SK-N-SH (cell line): Measurements from ENCODE around the gene ZMYM2. TPM values are rescaled to one million over a fixed set of nuclear protein-coding genes. Genes with fewer than 3 reads are reported as not detected.
A peak's percentile ranks its signal among the peaks of the same experiment; 100 is the strongest.

ENCODE experiments used
- EP300 ChIP-seq, 2 experiments: IDR thresholded peaks; 2 replicates each; pipeline versions ENCODE4 v1.4.0 to v1.6.1; 2012; ENCODE audit warnings: borderline replicate concordance in 1 of 2, low read depth in 1 of 2, low read length in 1 of 2
- EZH2phosphoT487 ChIP-seq: fragments of 200-600 bp; sonication (generic); IDR thresholded peaks from 2 replicates; pipeline ENCODE4 v1.6.1; 2017; ENCODE audit warnings: low read depth, mixed run types, mild to moderate bottlenecking, antibody characterized with exemption, moderate library complexity, borderline replicate concordance
- FOSL2 ChIP-seq: IDR thresholded peaks from 2 replicates; pipeline ENCODE4 v1.4.0; 2012; ENCODE audit warnings: low read depth, mild to moderate bottlenecking, moderate library complexity, borderline replicate concordance
- FOXJ3 ChIP-seq: sonication (generic); formaldehyde crosslinking; IDR thresholded peaks from 2 replicates; pipeline ENCODE4 v1.5.1; 2020; ENCODE audit warnings: mild to moderate bottlenecking, missing genetic modification reagents
- GATA2 ChIP-seq: sonication (generic); formaldehyde crosslinking; IDR thresholded peaks from 2 replicates; pipeline ENCODE4 v1.5.0; 2020; ENCODE audit warnings: mild to moderate bottlenecking, missing genetic modification reagents
- JUND ChIP-seq: IDR thresholded peaks from 2 replicates; pipeline ENCODE4 v1.4.0; 2012
- MXI1 ChIP-seq: IDR thresholded peaks from 2 replicates; pipeline ENCODE4 v1.6.1; 2012; ENCODE audit warnings: mild to moderate bottlenecking, low read depth, low read length, improper control_type of control experiment
- NFIC ChIP-seq: IDR thresholded peaks from 2 replicates; pipeline ENCODE4 v1.4.0; 2012; ENCODE audit warnings: borderline replicate concordance
- NRF1 ChIP-seq: IDR thresholded peaks from 2 replicates; pipeline ENCODE4 v1.6.1; 2012; ENCODE audit warnings: low read depth, mild to moderate bottlenecking, low read length
- POLR2AphosphoS5 ChIP-seq: IDR thresholded peaks from 2 replicates; pipeline ENCODE4 v1.6.1; 2012; ENCODE audit warnings: low read depth, low read length
- RAD21 ChIP-seq: IDR thresholded peaks from 2 replicates; pipeline ENCODE4 v1.6.1; 2012; ENCODE audit warnings: mild to moderate bottlenecking, low read length
- RFX5 ChIP-seq: IDR thresholded peaks from 2 replicates; pipeline ENCODE4 v1.6.1; 2012; ENCODE audit warnings: mild to moderate bottlenecking, improper control_type of control experiment, low read length
- SIN3A ChIP-seq: IDR thresholded peaks from 2 replicates; pipeline ENCODE4 v1.6.1; 2012; ENCODE audit warnings: low read depth, mild to moderate bottlenecking, low read length, moderate library complexity, borderline replicate concordance
- TAF1 ChIP-seq: IDR thresholded peaks from 2 replicates; pipeline ENCODE4 v1.6.1; 2012; ENCODE audit warnings: low read depth, mild to moderate bottlenecking, low read length, moderate library complexity, borderline replicate concordance
- polyA plus RNA-seq, 3 experiments: library from polyadenylated mRNA; depleted of rRNA; stranded (reverse); fragments of >200 nt; gene quantifications; 2 replicates each; pipeline ENCODE4 v1.2.3, GENCODE V29; 2012
- TF ChIP-seq, protein P1 (sequence below): fragments of 150-350 bp; IDR thresholded peaks from 2 replicates; pipeline ENCODE4 v1.6.1; 2017; ENCODE audit warnings: antibody characterized with exemption, low read length, low read depth, borderline replicate concordance
- TF ChIP-seq, protein P2 (sequence below): IDR thresholded peaks from 2 replicates; pipeline ENCODE4 v1.4.0; 2012; ENCODE audit warnings: low read depth
- TF ChIP-seq, protein P3 (sequence below): fragments of 150-350 bp; IDR thresholded peaks from 2 replicates; pipeline ENCODE4 v1.6.1; 2016; ENCODE audit warnings: mild to moderate bottlenecking, low read depth, low read length
- TF ChIP-seq, protein P4 (sequence below): IDR thresholded peaks from 2 replicates; pipeline ENCODE4 v1.4.0; 2012; ENCODE audit warnings: low read depth, borderline replicate concordance
- TF ChIP-seq, protein P5 (sequence below): IDR thresholded peaks from 2 replicates; pipeline ENCODE4; 2012

Gene ZMYM2
- polyA plus RNA-seq, 1 of the 3 experiments (the other 2 are of a cell fraction), result 11.5 TPM

DNA sequence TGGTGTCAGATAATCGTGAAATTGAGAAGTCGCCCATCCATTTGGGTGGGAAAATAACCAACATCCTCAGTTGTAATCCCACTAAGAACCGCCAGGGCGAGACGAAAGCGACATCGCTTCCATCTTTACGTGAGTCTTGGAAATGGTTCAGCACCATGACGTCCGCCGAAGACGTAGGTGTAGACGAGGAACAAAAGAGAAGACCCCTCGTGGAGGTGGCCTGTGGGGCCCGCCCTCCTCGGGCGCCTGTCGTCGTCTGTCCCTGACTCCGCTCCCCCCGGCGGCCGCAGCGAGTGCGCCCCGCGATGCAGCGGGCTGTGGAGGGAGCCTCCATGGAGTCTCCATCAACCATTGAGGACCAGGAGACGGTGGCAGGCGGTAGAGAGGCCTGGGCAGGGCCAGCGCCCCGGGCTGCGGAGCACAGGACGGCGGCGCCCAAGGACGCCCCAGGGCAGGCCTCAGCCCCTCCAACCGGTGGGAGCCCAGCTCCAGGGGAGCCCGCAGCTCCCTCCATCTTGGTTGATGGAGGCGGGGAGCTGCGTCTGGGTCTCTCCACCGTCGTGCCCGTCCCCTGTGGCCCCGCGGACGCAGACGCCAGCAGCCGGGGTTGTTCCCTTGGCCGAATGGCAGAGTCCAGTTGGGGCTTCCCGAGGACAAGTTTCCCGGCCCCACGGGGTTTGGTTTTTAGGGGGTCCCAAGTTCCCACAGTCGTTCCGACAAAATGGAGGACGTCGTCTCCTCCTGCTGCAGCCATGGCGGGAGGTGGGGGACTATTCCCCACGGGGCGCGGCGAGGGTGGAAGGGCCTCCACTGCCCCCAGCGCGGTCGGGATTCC is 990 bp upstream of the ZMYM2 start (continued):
- TF ChIP-seq, protein P1, sequence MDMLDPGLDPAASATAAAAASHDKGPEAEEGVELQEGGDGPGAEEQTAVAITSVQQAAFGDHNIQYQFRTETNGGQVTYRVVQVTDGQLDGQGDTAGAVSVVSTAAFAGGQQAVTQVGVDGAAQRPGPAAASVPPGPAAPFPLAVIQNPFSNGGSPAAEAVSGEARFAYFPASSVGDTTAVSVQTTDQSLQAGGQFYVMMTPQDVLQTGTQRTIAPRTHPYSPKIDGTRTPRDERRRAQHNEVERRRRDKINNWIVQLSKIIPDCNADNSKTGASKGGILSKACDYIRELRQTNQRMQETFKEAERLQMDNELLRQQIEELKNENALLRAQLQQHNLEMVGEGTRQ, result no peak
- TF ChIP-seq NFIC (no peak), TAF1 (0 out of 2 replicates have a peak, but pooled peaks have one; percentile 11), EZH2phosphoT487 (no peak), FOSL2 (no peak), FOXJ3 (CRISPR knock-in tag) (no peak), SIN3A (no peak), NRF1 (no peak), RFX5 (no peak), POLR2AphosphoS5 (peak; percentile 53), MXI1 (0 out of 2 replicates have a peak, but pooled peaks have one; percentile 30), RAD21 (0 out of 2 replicates have a peak, but pooled peaks have one; percentile 15), GATA2 (CRISPR knock-in tag) (peak; percentile 21; the same call in 1 of the 2 replicates), EP300 (IDR thresholded peaks at IDR 0.05; ENCODE audit: borderline replicate concordance in 1 of 2, low read depth in 1 of 2, low read length in 1 of 2) (no peak), JUND (no peak)
- TF ChIP-seq, protein P2, sequence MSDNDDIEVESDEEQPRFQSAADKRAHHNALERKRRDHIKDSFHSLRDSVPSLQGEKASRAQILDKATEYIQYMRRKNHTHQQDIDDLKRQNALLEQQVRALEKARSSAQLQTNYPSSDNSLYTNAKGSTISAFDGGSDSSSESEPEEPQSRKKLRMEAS, result peak; percentile 58
- TF ChIP-seq, protein P3, sequence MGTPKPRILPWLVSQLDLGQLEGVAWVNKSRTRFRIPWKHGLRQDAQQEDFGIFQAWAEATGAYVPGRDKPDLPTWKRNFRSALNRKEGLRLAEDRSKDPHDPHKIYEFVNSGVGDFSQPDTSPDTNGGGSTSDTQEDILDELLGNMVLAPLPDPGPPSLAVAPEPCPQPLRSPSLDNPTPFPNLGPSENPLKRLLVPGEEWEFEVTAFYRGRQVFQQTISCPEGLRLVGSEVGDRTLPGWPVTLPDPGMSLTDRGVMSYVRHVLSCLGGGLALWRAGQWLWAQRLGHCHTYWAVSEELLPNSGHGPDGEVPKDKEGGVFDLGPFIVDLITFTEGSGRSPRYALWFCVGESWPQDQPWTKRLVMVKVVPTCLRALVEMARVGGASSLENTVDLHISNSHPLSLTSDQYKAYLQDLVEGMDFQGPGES, result no peak
- TF ChIP-seq, protein P4, sequence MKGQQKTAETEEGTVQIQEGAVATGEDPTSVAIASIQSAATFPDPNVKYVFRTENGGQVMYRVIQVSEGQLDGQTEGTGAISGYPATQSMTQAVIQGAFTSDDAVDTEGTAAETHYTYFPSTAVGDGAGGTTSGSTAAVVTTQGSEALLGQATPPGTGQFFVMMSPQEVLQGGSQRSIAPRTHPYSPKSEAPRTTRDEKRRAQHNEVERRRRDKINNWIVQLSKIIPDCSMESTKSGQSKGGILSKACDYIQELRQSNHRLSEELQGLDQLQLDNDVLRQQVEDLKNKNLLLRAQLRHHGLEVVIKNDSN, result no peak
- TF ChIP-seq, protein P5, sequence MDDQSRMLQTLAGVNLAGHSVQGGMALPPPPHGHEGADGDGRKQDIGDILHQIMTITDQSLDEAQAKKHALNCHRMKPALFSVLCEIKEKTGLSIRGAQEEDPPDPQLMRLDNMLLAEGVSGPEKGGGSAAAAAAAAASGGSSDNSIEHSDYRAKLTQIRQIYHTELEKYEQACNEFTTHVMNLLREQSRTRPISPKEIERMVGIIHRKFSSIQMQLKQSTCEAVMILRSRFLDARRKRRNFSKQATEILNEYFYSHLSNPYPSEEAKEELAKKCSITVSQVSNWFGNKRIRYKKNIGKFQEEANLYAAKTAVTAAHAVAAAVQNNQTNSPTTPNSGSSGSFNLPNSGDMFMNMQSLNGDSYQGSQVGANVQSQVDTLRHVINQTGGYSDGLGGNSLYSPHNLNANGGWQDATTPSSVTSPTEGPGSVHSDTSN, result no peak
